HUES64 (cell line): Measurements from ENCODE around the gene BOD1.
"Not testable (repeated sequence)": the region's sequence is repeated elsewhere in the genome, so short reads cannot be mapped to it uniquely, and the experiment has no call there.

Experiments used
- H3K27ac ChIP-seq: 2 replicates; pipeline ENCODE4 v1.7.0; 2013; ENCODE audit warnings: low read depth, low read length, inconsistent platforms
- H3K27me3 ChIP-seq: 2 replicates; pipeline ENCODE4 v1.6.1; 2013; ENCODE audit warnings: mild to moderate bottlenecking, low read length; ENCODE audit not compliant: insufficient read depth
- H3K36me3 ChIP-seq: 2 replicates; pipeline ENCODE4 v1.6.1; 2013; ENCODE audit warnings: mild to moderate bottlenecking, low read length; ENCODE audit not compliant: insufficient read depth
- H3K4me1 ChIP-seq: 2 replicates; pipeline ENCODE4 v1.6.1; 2013; ENCODE audit warnings: mild to moderate bottlenecking, low read length, moderate library complexity; ENCODE audit not compliant: insufficient read depth
- H3K4me3 ChIP-seq: 2 replicates; pipeline ENCODE4 v1.5.1; 2013; ENCODE audit warnings: mild to moderate bottlenecking, low read length, moderate library complexity
- H3K9ac ChIP-seq: 2 replicates; pipeline ENCODE4 v1.6.1; 2013; ENCODE audit warnings: mild to moderate bottlenecking, low read depth, low read length
- H3K9me3 ChIP-seq: 2 replicates; pipeline ENCODE4 v1.6.1; 2013; ENCODE audit warnings: low read depth, low read length; ENCODE audit not compliant: insufficient read depth
- WGBS: fragments of 150-250, 120-280 bp; methylation state at CpG from one replicate; pipeline ENCODE4 v1.1.7; 2013; ENCODE audit warnings: missing lambda C conversion rate; 5-methylcytosine and 5-hydroxymethylcytosine counted together

Gene BOD1

DNA sequence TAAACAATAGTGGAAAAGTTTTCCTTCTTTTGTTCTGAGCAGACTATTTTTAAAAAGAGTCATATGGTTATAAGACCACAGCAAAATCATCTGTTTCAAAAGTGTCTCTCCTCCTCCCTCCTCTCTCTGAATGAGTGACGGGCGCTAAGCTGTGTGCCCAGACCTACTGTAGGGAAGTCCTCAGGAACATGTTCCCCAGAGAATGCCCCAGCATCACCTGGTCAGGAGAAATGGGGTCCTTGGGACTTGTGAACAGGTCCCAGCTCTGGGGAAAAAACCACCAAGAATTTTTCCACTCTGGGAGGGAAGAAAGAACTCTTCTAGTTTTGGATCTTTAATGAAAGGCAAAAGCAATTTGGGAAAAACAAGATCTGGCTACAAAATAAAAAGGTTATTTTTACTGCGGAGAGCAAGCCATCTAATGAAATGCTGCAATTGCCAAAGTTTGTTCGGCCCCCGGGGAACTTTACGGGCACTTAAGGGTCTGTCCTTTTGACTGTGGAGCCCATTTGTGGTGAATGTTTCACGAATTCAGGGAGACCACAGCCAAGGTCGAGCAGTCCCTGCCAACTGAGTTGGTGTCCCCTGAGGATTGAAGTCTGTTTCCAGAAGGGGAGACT is 25.9 kb downstream of the BOD1 start:
- Histone ChIP-seq H3K4me1 (no peaks in the 10 kb centered on the region), H3K36me3 (no peaks in the 10 kb centered on the region), H3K27me3 (no peaks in the 10 kb centered on the region), H3K27ac (no peak overlapping the region), H3K9ac (no peak overlapping the region), H3K4me3 (no peak overlapping the region), H3K9me3 (peaks cover 43% of the 10 kb centered on the region)
- WGBS = 92% methylated on average over 8 of the region's 8 CpGs

DNA sequence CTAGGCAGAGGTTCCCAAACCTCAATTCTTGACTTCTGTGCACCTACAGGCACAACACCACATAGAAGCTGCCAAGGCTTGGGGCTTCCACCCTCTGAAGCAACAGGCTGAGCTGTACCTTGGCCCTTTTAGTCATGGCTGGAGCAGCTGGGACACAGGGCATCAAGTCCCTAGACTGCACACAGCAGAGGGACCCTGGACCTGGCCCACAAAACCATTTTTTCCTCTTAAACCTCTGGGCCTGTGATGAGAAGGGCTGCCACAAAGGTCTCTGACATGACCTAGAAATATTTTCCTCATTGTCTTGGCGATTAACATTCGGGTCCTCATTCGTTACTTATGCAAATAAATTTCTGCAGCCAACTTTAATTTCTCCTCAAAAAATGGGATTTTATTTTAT is 30.3 kb downstream of the BOD1 start:
- H3K27me3 ChIP-seq, H3K9ac ChIP-seq, H3K27ac ChIP-seq, H3K36me3 ChIP-seq, H3K4me3 ChIP-seq, H3K4me1 ChIP-seq: not testable (repeated sequence)
- 97% methylated on average over 3 of the region's 3 CpGs for WGBS
- H3K9me3 ChIP-seq = peaks cover 32% of the 10 kb centered on the region

- peaks cover 36% of the 10 kb centered on the region for H3K9me3 ChIP-seq
- no peaks in the 10 kb centered on the region for H3K36me3 ChIP-seq
- H3K27ac ChIP-seq = no peak overlapping the region
- no peaks in the 10 kb centered on the region for H3K27me3 ChIP-seq
- H3K4me1 ChIP-seq = no peaks in the 10 kb centered on the region
- 86% methylated on average over 2 of the region's 2 CpGs for WGBS
- no peak overlapping the region for H3K4me3 ChIP-seq
- no peak overlapping the region for H3K9ac ChIP-seq
Measured at GRCh38 chr5:173583346-173583745, 33.1 kb downstream of the BOD1 start.

DNA sequence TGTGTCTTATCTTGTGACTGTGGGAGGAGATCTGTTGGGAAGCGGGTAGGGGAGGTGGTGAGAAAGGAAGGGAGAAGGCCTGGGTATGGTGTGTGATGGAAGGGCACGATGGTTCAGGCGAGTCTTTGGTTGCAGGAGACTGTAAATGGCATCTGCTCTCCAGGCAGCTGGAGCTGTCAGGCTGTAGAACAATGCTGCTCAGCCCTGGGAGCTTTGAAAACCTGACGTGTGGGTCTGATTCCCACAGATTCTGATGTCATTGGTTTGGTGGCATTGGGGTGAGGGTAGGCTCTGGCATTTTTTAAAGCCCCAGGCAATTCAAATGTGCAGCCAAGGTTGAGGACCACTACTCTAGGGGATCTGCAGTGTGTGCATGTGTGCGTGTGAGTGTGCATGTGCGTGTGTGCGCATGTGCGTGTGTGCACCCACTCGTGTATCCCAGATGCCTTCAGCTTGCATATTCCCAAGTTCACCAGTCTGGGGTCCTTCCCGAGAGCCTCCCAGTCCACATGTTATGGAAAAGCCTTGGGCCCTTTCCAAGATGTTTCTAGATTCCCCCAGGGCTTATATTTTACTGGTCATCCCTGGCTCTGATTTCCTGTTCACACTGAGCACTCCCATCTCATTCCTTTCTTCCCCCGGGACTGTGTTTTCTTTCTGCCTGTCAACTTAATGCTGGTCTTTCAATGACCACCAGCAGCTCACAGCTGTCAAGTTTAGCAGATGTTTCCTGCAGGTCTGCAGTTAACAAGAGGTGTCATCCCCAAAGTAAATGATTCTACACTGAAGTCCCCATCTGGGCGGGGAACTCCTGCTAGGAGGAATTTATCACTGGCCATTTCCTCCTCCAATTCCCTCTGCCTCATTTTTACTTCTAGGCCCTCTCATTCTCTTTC is 34.0 kb downstream of the BOD1 start:
- Histone ChIP-seq H3K27ac (no peak overlapping the region), H3K4me3 (no peak overlapping the region), H3K27me3 (no peaks in the 10 kb centered on the region), H3K9ac (no peak overlapping the region), H3K4me1 (no peaks in the 10 kb centered on the region), H3K9me3 (peaks cover 29% of the 10 kb centered on the region), H3K36me3 (no peaks in the 10 kb centered on the region)
- WGBS = 87% methylated on average over 12 of the region's 12 CpGs

- Histone ChIP-seq H3K9ac (no peak overlapping the region), H3K9me3 (peaks cover 22% of the 10 kb centered on the region), H3K27me3 (no peaks in the 10 kb centered on the region), H3K4me3 (no peak overlapping the region), H3K27ac (no peak overlapping the region), H3K36me3 (no peaks in the 10 kb centered on the region), H3K4me1 (no peaks in the 10 kb centered on the region)
- 54% methylated on average over 17 of the region's 17 CpGs for WGBS
Measured at GRCh38 chr5:173581408-173582215, 34.8 kb downstream of the BOD1 start.

GRCh38 chr5:173578947-173579615 is 37.4 kb downstream of the BOD1 start:
- Histone ChIP-seq H3K27ac (no peak overlapping the region), H3K36me3 (no peaks in the 10 kb centered on the region), H3K9ac (no peak overlapping the region), H3K27me3 (no peaks in the 10 kb centered on the region), H3K4me3 (no peak overlapping the region), H3K4me1 (peaks cover 10% of the 10 kb centered on the region), H3K9me3 (peaks cover 10% of the 10 kb centered on the region)
- 83% methylated on average over 4 of the region's 4 CpGs for WGBS

DNA sequence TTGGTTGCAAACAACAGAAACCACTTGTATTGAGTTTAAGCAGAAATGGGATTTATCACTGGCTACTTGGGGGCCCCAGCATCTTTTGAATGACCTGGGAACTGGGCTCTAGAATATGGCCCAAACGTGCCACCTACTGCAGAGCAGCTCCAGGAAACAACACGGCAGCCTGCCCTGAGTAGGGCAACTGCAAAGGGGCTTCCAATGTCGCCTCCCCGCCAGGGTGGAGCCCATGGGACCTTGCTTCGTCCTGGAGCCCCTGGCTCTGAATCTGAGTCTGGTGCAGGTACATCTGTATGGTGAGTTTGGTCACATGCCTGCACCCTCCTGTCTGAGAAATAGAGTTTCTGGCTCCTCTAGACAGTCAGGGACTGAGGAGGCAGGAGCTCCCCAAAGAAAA is 38.6 kb downstream of the BOD1 start:
- H3K9ac ChIP-seq = no peak overlapping the region
- WGBS = 90% methylated on average over 5 of the region's 5 CpGs
- H3K4me3 ChIP-seq = no peak overlapping the region
- H3K27ac ChIP-seq = no peak overlapping the region
- H3K9me3 ChIP-seq = peaks cover 10% of the 10 kb centered on the region
- H3K4me1 ChIP-seq = peaks cover 10% of the 10 kb centered on the region
- H3K27me3 ChIP-seq = peaks cover 2% of the 10 kb centered on the region; the same call in 1 of the 2 replicates
- no peaks in the 10 kb centered on the region for H3K36me3 ChIP-seq

- peaks cover 10% of the 10 kb centered on the region for H3K4me1 ChIP-seq
- 91% methylated on average over 3 of the region's 3 CpGs for WGBS
- peaks cover 10% of the 10 kb centered on the region for H3K9me3 ChIP-seq
- H3K9ac ChIP-seq = no peak overlapping the region
- H3K36me3 ChIP-seq = no peaks in the 10 kb centered on the region
- no peak overlapping the region for H3K27ac ChIP-seq
- H3K4me3 ChIP-seq = no peak overlapping the region
- H3K27me3 ChIP-seq = peaks cover 5% of the 10 kb centered on the region; the same call in 1 of the 2 replicates
Measured at GRCh38 chr5:173577166-173577565, 39.3 kb downstream of the BOD1 start.

DNA sequence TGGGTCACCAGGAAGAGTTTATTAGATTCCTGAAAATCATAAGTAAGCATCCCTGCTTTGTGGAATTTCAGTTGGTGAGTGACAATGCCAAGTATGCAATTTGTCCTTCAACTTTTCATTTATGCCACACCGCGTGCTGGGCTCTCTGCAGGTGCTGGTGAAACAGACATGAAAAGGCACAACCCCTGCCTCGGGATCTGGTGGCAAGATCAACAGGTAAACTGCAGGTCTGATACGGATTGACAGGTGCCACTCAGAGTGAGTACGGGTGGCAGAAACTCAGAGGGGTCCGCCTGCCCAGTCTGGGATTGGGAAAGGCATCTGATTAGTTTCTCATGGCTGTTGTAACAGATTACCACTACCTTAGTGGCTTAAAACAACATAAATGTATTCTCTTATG is 40.5 kb downstream of the BOD1 start:
- Histone ChIP-seq H3K4me3 (no peak overlapping the region), H3K36me3 (no peaks in the 10 kb centered on the region), H3K9me3 (peaks cover 10% of the 10 kb centered on the region), H3K27ac (no peak overlapping the region), H3K9ac (no peak overlapping the region), H3K4me1 (peaks cover 19% of the 10 kb centered on the region), H3K27me3 (peaks cover 5% of the 10 kb centered on the region; the same call in 1 of the 2 replicates)
- 86% methylated on average over 6 of the region's 6 CpGs for WGBS

- no peaks in the 10 kb centered on the region for H3K36me3 ChIP-seq
- no peak overlapping the region for H3K27ac ChIP-seq
- no peak overlapping the region for H3K9ac ChIP-seq
- peaks cover 10% of the 10 kb centered on the region for H3K9me3 ChIP-seq
- H3K27me3 ChIP-seq = peaks cover 5% of the 10 kb centered on the region; the same call in 1 of the 2 replicates
- peaks cover 19% of the 10 kb centered on the region for H3K4me1 ChIP-seq
- no peak overlapping the region for H3K4me3 ChIP-seq
- 73% methylated on average over 8 of the region's 8 CpGs for WGBS
Measured at GRCh38 chr5:173574983-173575382, 41.5 kb downstream of the BOD1 start.
